ENCODE measurements around the gene DUSP19.

DUSP19 gene

DNA sequence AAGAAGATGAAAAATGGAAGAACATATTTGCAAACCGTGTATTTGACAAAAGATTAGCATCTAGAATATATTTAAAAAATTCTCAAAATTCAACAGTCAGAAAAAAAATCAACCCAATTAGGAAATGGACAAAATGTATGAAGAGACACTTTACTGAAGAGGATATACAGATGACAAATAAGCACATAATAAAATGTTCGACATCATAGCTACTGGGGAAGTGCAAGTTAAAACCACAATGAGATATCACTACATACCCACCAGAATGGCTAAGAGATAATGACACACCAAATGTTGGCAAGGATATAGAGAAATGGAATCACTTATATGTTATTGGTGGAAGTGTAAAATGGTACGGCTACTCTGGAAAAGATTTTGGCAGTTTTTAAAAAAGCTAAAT lies 34.0 kb downstream of the DUSP19 start:
- Histone ChIP-seq H3K9me3 (replicated peaks in 1 of 2; ENCODE audit: control insufficient read depth in 2 of 2, insufficient read depth in 1 of 2, low read depth in 1 of 2, low read length in 2 of 2) (no peaks in the 10 kb centered on the region), H4K8ac (ENCODE audit: low read depth, low read length) (no peak overlapping the region), H3K14ac (ENCODE audit: low read length) (no peak overlapping the region), H4K91ac (ENCODE audit: low read depth, low read length, poor library complexity) (no peak overlapping the region), H3K23ac (ENCODE audit: low read depth, low read length, poor library complexity) (no peak overlapping the region), H3K4me2 (ENCODE audit: insufficient read depth, low read length, poor library complexity, severe bottlenecking) (no peak overlapping the region), H3K4ac (ENCODE audit: low read length) (no peak overlapping the region), H3K4me1 (ENCODE audit: control insufficient read depth in 2 of 2, insufficient read depth in 1 of 2, low read depth in 1 of 2, low read length in 2 of 2) (peaks cover 0 to 2% of the 10 kb centered on the region in 2 donors), H3K27ac (replicated peaks; ENCODE audit: low read length) (no peak overlapping the region), H2BK5ac (ENCODE audit: low read length) (no peak overlapping the region), H2AFZ (ENCODE audit: low read length) (no peak overlapping the region), H3K79me1 (ENCODE audit: low read depth, low read length) (no peaks in the 10 kb centered on the region), H3K4me3 (ENCODE audit: low read length in 2 of 2) (no peak overlapping the region), H2BK15ac (ENCODE audit: low read length) (no peak overlapping the region), H2BK12ac (ENCODE audit: low read length) (no peak overlapping the region), H2AK5ac (ENCODE audit: low read depth, low read length) (no peak overlapping the region), H3K18ac (ENCODE audit: low read length) (no peak overlapping the region), H3K27me3 (ENCODE audit: control insufficient read depth in 3 of 3, insufficient read depth in 3 of 3, low read depth in 1 of 3, low read length in 3 of 3) (no peaks in the 10 kb centered on the region), H2BK120ac (ENCODE audit: low read depth, low read length) (no peak overlapping the region), H3K36me3 (replicated peaks in 1 of 2; ENCODE audit: control insufficient read depth in 2 of 2, insufficient read depth in 2 of 2, low read length in 2 of 2) (no peaks in the 10 kb centered on the region), H3K9ac (ENCODE audit: low read depth, low read length, poor library complexity) (no peak overlapping the region)
- WGBS, 2 donors (ENCODE audit: extremely low coverage in 2 of 2, insufficient read length in 2 of 2, insufficient replicate concordance in 1 of 2), result no CpG with 5 or more reads among the region's 3 CpGs
- no peak for DNase-seq (ENCODE audit: low spot score)

- Histone ChIP-seq H3K23ac (ENCODE audit: low read depth, low read length, poor library complexity) (no peak overlapping the region), H2BK5ac (ENCODE audit: low read length) (no peak overlapping the region), H2BK15ac (ENCODE audit: low read length) (no peak overlapping the region), H3K4me1 (ENCODE audit: control insufficient read depth in 2 of 2, insufficient read depth in 1 of 2, low read depth in 1 of 2, low read length in 2 of 2) (peaks cover 0 to 2% of the 10 kb centered on the region in 2 donors), H2BK120ac (ENCODE audit: low read depth, low read length) (no peak overlapping the region), H3K27me3 (ENCODE audit: control insufficient read depth in 3 of 3, insufficient read depth in 3 of 3, low read depth in 1 of 3, low read length in 3 of 3) (no peaks in the 10 kb centered on the region), H3K36me3 (replicated peaks in 1 of 2; ENCODE audit: control insufficient read depth in 2 of 2, insufficient read depth in 2 of 2, low read length in 2 of 2) (no peaks in the 10 kb centered on the region), H4K91ac (ENCODE audit: low read depth, low read length, poor library complexity) (no peak overlapping the region), H3K79me1 (ENCODE audit: low read depth, low read length) (no peaks in the 10 kb centered on the region), H2BK12ac (ENCODE audit: low read length) (no peak overlapping the region), H2AK5ac (ENCODE audit: low read depth, low read length) (no peak overlapping the region), H3K18ac (ENCODE audit: low read length) (no peak overlapping the region), H4K8ac (ENCODE audit: low read depth, low read length) (no peak overlapping the region), H3K14ac (ENCODE audit: low read length) (no peak overlapping the region), H2AFZ (ENCODE audit: low read length) (no peak overlapping the region), H3K9me3 (replicated peaks in 1 of 2; ENCODE audit: control insufficient read depth in 2 of 2, insufficient read depth in 1 of 2, low read depth in 1 of 2, low read length in 2 of 2) (no peaks in the 10 kb centered on the region), H3K4me2 (ENCODE audit: insufficient read depth, low read length, poor library complexity, severe bottlenecking) (no peak overlapping the region), H3K4ac (ENCODE audit: low read length) (no peak overlapping the region), H3K9ac (ENCODE audit: low read depth, low read length, poor library complexity) (no peak overlapping the region), H3K27ac (replicated peaks; ENCODE audit: low read length) (no peak overlapping the region), H3K4me3 (ENCODE audit: low read length in 2 of 2) (no peak overlapping the region)
- DNase-seq (ENCODE audit: low spot score), result no peak
- no CpG with 5 or more reads among the region's 2 CpGs for WGBS, 2 donors (ENCODE audit: extremely low coverage in 2 of 2, insufficient read length in 2 of 2, insufficient replicate concordance in 1 of 2)
Measured at GRCh38 chr2:183113630-183114029, 35.1 kb downstream of the DUSP19 start.

GRCh38 chr2:183117226-183117625 lies 38.7 kb downstream of the DUSP19 start:
- H3K14ac ChIP-seq (ENCODE audit: low read length), result no peak overlapping the region
- H2BK120ac ChIP-seq (ENCODE audit: low read depth, low read length), result no peak overlapping the region
- no peak overlapping the region for H2AFZ ChIP-seq (ENCODE audit: low read length)
- H3K4me3 ChIP-seq (ENCODE audit: low read length in 2 of 2), result no peak overlapping the region
- no peaks in the 10 kb centered on the region for H3K27me3 ChIP-seq (ENCODE audit: control insufficient read depth in 3 of 3, insufficient read depth in 3 of 3, low read depth in 1 of 3, low read length in 3 of 3)
- H2BK5ac ChIP-seq (ENCODE audit: low read length), result no peak overlapping the region
- H3K23ac ChIP-seq (ENCODE audit: low read depth, low read length, poor library complexity), result no peak overlapping the region
- no peak for DNase-seq (ENCODE audit: low spot score)
- H2BK12ac ChIP-seq (ENCODE audit: low read length), result no peak overlapping the region
- no peak overlapping the region for H3K4me2 ChIP-seq (ENCODE audit: insufficient read depth, low read length, poor library complexity, severe bottlenecking)
- H3K18ac ChIP-seq (ENCODE audit: low read length), result no peak overlapping the region
- no peak overlapping the region for H3K27ac ChIP-seq (replicated peaks; ENCODE audit: low read length)
- no peak overlapping the region for H3K4ac ChIP-seq (ENCODE audit: low read length)
- no peak overlapping the region for H4K8ac ChIP-seq (ENCODE audit: low read depth, low read length)
- no peak overlapping the region for H2BK15ac ChIP-seq (ENCODE audit: low read length)
- H3K9me3 ChIP-seq (replicated peaks in 1 of 2; ENCODE audit: control insufficient read depth in 2 of 2, insufficient read depth in 1 of 2, low read depth in 1 of 2, low read length in 2 of 2), result no peaks in the 10 kb centered on the region
- no peak overlapping the region for H3K9ac ChIP-seq (ENCODE audit: low read depth, low read length, poor library complexity)
- no CpG with 5 or more reads among the region's 3 CpGs for WGBS, 2 donors (ENCODE audit: extremely low coverage in 2 of 2, insufficient read length in 2 of 2, insufficient replicate concordance in 1 of 2)
- no peak overlapping the region for H2AK5ac ChIP-seq (ENCODE audit: low read depth, low read length)
- no peaks in the 10 kb centered on the region for H3K79me1 ChIP-seq (ENCODE audit: low read depth, low read length)
- H3K36me3 ChIP-seq (replicated peaks in 1 of 2; ENCODE audit: control insufficient read depth in 2 of 2, insufficient read depth in 2 of 2, low read length in 2 of 2), result no peaks in the 10 kb centered on the region
- H4K91ac ChIP-seq (ENCODE audit: low read depth, low read length, poor library complexity), result no peak overlapping the region
- H3K4me1 ChIP-seq (ENCODE audit: control insufficient read depth in 2 of 2, insufficient read depth in 1 of 2, low read depth in 1 of 2, low read length in 2 of 2), result peaks cover 2 to 3% of the 10 kb centered on the region in 2 donors

- H3K79me1 ChIP-seq (ENCODE audit: low read depth, low read length), result peaks cover 9% of the 10 kb centered on the region
- H4K8ac ChIP-seq (ENCODE audit: low read depth, low read length), result no peak overlapping the region
- no peak overlapping the region for H2BK12ac ChIP-seq (ENCODE audit: low read length)
- peaks cover 0 to 3% of the 10 kb centered on the region in 2 donors for H3K36me3 ChIP-seq (replicated peaks in 1 of 2; ENCODE audit: control insufficient read depth in 2 of 2, insufficient read depth in 2 of 2, low read length in 2 of 2)
- peak overlapping the region; percentile 65 for H3K4me2 ChIP-seq (ENCODE audit: insufficient read depth, low read length, poor library complexity, severe bottlenecking)
- H2AFZ ChIP-seq (ENCODE audit: low read length), result peak overlapping the region; percentile 91
- H4K91ac ChIP-seq (ENCODE audit: low read depth, low read length, poor library complexity), result no peak overlapping the region
- H2BK120ac ChIP-seq (ENCODE audit: low read depth, low read length), result no peak overlapping the region
- no peak overlapping the region for H3K14ac ChIP-seq (ENCODE audit: low read length)
- no peak overlapping the region for H2BK5ac ChIP-seq (ENCODE audit: low read length)
- no peak overlapping the region for H2BK15ac ChIP-seq (ENCODE audit: low read length)
- H3K4ac ChIP-seq (ENCODE audit: low read length), result no peak overlapping the region
- no peaks in the 10 kb centered on the region for H3K27me3 ChIP-seq (ENCODE audit: control insufficient read depth in 3 of 3, insufficient read depth in 3 of 3, low read depth in 1 of 3, low read length in 3 of 3)
- H3K9ac ChIP-seq (ENCODE audit: low read depth, low read length, poor library complexity), result no peak overlapping the region
- H2AK5ac ChIP-seq (ENCODE audit: low read depth, low read length), result no peak overlapping the region
- no peaks in the 10 kb centered on the region for H3K9me3 ChIP-seq (replicated peaks in 1 of 2; ENCODE audit: control insufficient read depth in 2 of 2, insufficient read depth in 1 of 2, low read depth in 1 of 2, low read length in 2 of 2)
- H3K23ac ChIP-seq (ENCODE audit: low read depth, low read length, poor library complexity), result no peak overlapping the region
- peak overlapping the region in 1 of 2 donors; percentile 81 for H3K4me3 ChIP-seq (ENCODE audit: low read length in 2 of 2)
- DNase-seq (ENCODE audit: low spot score), result no peak
- no peak overlapping the region for H3K18ac ChIP-seq (ENCODE audit: low read length)
- WGBS, 2 donors (ENCODE audit: extremely low coverage in 2 of 2, insufficient read length in 2 of 2, insufficient replicate concordance in 1 of 2), result no CpG with 5 or more reads among the region's 17 CpGs
- H3K27ac ChIP-seq (replicated peaks; ENCODE audit: low read length), result no peak overlapping the region
- peaks cover 3 to 7% of the 10 kb centered on the region in 2 donors for H3K4me1 ChIP-seq (ENCODE audit: control insufficient read depth in 2 of 2, insufficient read depth in 1 of 2, low read depth in 1 of 2, low read length in 2 of 2)
Measured at GRCh38 chr2:183123117-183123958, 44.8 kb downstream of the DUSP19 start.

All from neuronal stem cell (in vitro differentiated cells).